Neural progenitor cell (in vitro differentiated cells): Measurements from ENCODE around the gene GSTA4. TPM values are rescaled to one million over a fixed set of nuclear protein-coding genes. Genes with fewer than 3 reads are reported as not detected.

Source experiments
- DNase-seq: peaks from one replicate; pipeline ENCODE4 v3.0.0-alpha.2; 2016; ENCODE audit warnings: low spot score
- H2AFZ ChIP-seq: fragments of 200-600 bp; sonication (generic); replicated peaks from 2 replicates; pipeline ENCODE4 v1.6.1; 2016; ENCODE audit warnings: antibody characterized with exemption
- H3F3A ChIP-seq: fragments of 200-600 bp; sonication (generic); 2 replicates; pipeline ENCODE4 v1.6.1; 2016; ENCODE audit warnings: antibody characterized with exemption, low read depth
- H3K27ac ChIP-seq: fragments of 200-600 bp; sonication (generic); 2 replicates; pipeline ENCODE4 v1.5.1; 2016; ENCODE audit warnings: mild to moderate bottlenecking
- H3K27me3 ChIP-seq: fragments of 200-600 bp; sonication (generic); 2 replicates; pipeline ENCODE4 v1.6.1; 2016; ENCODE audit warnings: mild to moderate bottlenecking, moderate library complexity
- H3K36me3 ChIP-seq: fragments of 200-600 bp; sonication (generic); 2 replicates; pipeline ENCODE4 v1.5.1; 2016
- H3K4me1 ChIP-seq: fragments of 200-600 bp; sonication (generic); 2 replicates; pipeline ENCODE4 v1.6.1; 2016; ENCODE audit warnings: mixed run types
- H3K4me2 ChIP-seq: fragments of 200-600 bp; sonication (generic); 2 replicates; pipeline ENCODE4 v1.6.1; 2016
- H3K4me3 ChIP-seq: fragments of 200-600 bp; sonication (generic); 2 replicates; pipeline ENCODE4 v1.5.1; 2016
- H3K79me2 ChIP-seq: fragments of 200-600 bp; sonication (generic); 2 replicates; pipeline ENCODE4 v1.6.1; 2016; ENCODE audit warnings: low read depth
- H3K9ac ChIP-seq: fragments of 200-600 bp; sonication (generic); 2 replicates; pipeline ENCODE4 v1.6.1; 2016
- H3K9me3 ChIP-seq: fragments of 200-600 bp; sonication (generic); 2 replicates; pipeline ENCODE4 v1.5.1; 2016; ENCODE audit warnings: low read depth
- H4K20me1 ChIP-seq: fragments of 200-600 bp; sonication (generic); 2 replicates; pipeline ENCODE4 v1.6.1; 2016; ENCODE audit warnings: low read depth
- H3K27ac Mint-ChIP-seq: 3 replicates; pipeline ENCODE4 v1.8.0; 2021; ENCODE audit warnings: mixed read lengths
- H3K27me3 Mint-ChIP-seq: 2 replicates; pipeline ENCODE4 v1.8.0; 2022; ENCODE audit warnings: low read depth, mild to moderate bottlenecking, inconsistent platforms, moderate library complexity, mixed read lengths; ENCODE audit not compliant: insufficient read depth
- H3K36me3 Mint-ChIP-seq: 3 replicates; pipeline ENCODE4 v1.8.0; 2021; ENCODE audit warnings: mixed read lengths
- H3K4me1 Mint-ChIP-seq: 3 replicates; pipeline ENCODE4 v1.8.0; 2021; ENCODE audit warnings: mixed read lengths
- H3K4me3 Mint-ChIP-seq: 3 replicates; pipeline ENCODE4 v1.8.0; 2021; ENCODE audit warnings: mild to moderate bottlenecking, moderate library complexity, mixed read lengths
- H3K9me3 Mint-ChIP-seq: 3 replicates; pipeline ENCODE4 v1.8.0; 2020; ENCODE audit warnings: mixed read lengths
- CTCF ChIP-seq: fragments of 200-600 bp; sonication (generic); IDR thresholded peaks from 2 replicates; pipeline ENCODE4 v1.5.1; 2017; ENCODE audit warnings: antibody characterized with exemption, mild to moderate bottlenecking
- EZH2 ChIP-seq: fragments of 200-600 bp; sonication (generic); IDR thresholded peaks from 2 replicates; pipeline ENCODE4 v1.6.1; 2017; ENCODE audit warnings: antibody characterized with exemption, mild to moderate bottlenecking, moderate library complexity
- EZH2phosphoT487 ChIP-seq: fragments of 200-600 bp; sonication (generic); IDR thresholded peaks from 2 replicates; pipeline ENCODE4 v1.6.1; 2017; ENCODE audit warnings: antibody characterized with exemption
- total RNA-seq: library from RNA; depleted of rRNA; stranded (reverse); fragments of >200 nt; gene quantifications from 2 replicates; pipeline ENCODE4 v1.2.3, GENCODE V29; 2015; ENCODE audit warnings: low replicate concordance

The GSTA4 gene
- total RNA-seq, 1 donor from 2014 or later = 113 TPM

- H3K36me3 ChIP-seq = peaks cover 6% of the 10 kb centered on the region
- Mint-ChIP-seq H3K9me3 (no peaks in the 10 kb centered on the region), H3K36me3 (peaks cover 20% of the 10 kb centered on the region), H3K27me3 (no peaks in the 10 kb centered on the region), H3K4me1 (no peaks in the 10 kb centered on the region), H3K27ac (no peak overlapping the region), H3K4me3 (no peak overlapping the region)
- no peak overlapping the region for H3K4me3 ChIP-seq
- H3K27ac ChIP-seq = no peak overlapping the region
- DNase-seq = no peak
- TF ChIP-seq CTCF (no peak), EZH2phosphoT487 (no peak), EZH2 (no peak)
- H3K4me2 ChIP-seq = no peak overlapping the region
- no peaks in the 10 kb centered on the region for H3K4me1 ChIP-seq
- no peaks in the 10 kb centered on the region for H3K9me3 ChIP-seq
- H3K79me2 ChIP-seq = no peaks in the 10 kb centered on the region
- H3K9ac ChIP-seq = no peak overlapping the region
- H4K20me1 ChIP-seq = no peaks in the 10 kb centered on the region
- H3K27me3 ChIP-seq = no peaks in the 10 kb centered on the region
- H2AFZ ChIP-seq = no peak overlapping the region
- H3F3A ChIP-seq = no peaks in the 10 kb centered on the region
Measured at GRCh38 chr6:53020005-53020744, 25.1 kb upstream of the GSTA4 start.

DNA sequence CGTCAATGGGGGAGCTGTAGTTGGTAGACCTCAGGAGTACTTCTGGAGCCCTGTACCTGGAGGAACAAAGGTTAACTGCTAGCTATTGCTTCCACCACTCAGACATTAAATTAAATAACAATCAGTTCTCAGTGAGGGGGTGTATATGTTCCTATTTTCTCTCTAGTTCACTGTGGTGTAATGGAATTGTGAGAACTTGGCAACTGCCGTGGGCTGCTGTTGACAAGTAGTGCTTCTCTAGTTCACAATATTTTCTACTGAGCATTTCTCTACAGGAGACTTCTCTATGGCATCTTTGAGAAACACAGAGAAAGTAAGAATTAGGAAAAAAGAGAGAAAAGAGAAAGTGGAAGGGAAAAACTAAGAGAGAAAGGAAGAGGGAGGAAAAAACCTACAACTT is 23.4 kb upstream of the GSTA4 start:
- Histone ChIP-seq H3K27ac (no peak overlapping the region), H3K4me3 (no peak overlapping the region), H3K9me3 (no peaks in the 10 kb centered on the region), H3K27me3 (no peaks in the 10 kb centered on the region), H3K4me1 (no peaks in the 10 kb centered on the region), H3K9ac (no peak overlapping the region), H3K36me3 (peaks cover 6% of the 10 kb centered on the region), H3K4me2 (no peak overlapping the region), H2AFZ (no peak overlapping the region), H3F3A (no peaks in the 10 kb centered on the region), H4K20me1 (no peaks in the 10 kb centered on the region), H3K79me2 (no peaks in the 10 kb centered on the region)
- Mint-ChIP-seq H3K4me1 (no peaks in the 10 kb centered on the region), H3K4me3 (no peak overlapping the region), H3K9me3 (no peaks in the 10 kb centered on the region), H3K27ac (no peak overlapping the region), H3K36me3 (peaks cover 22% of the 10 kb centered on the region), H3K27me3 (no peaks in the 10 kb centered on the region)
- DNase-seq = no peak
- TF ChIP-seq EZH2 = no peak
- TF ChIP-seq CTCF = no peak
- TF ChIP-seq EZH2phosphoT487 = no peak

DNA sequence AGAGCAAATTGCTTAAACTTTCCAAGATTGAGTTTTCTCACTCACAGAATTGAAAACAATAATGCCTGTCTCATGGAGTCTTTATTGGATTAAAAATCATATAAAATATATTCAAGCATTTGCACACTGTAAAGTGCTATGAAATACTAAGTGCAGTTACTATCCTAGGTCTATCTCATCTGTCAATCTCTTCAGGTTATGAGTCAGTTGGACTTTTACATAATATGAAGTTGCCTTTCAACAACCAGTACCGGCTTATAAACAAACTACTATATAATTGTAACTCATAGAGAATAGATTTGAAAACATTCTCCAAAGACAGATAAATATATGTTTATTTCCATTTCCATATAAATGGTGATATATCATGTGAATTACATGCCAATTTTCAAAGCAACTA is 20.4 kb upstream of the GSTA4 start:
- Histone ChIP-seq H3K4me1 (no peaks in the 10 kb centered on the region), H3K9ac (no peak overlapping the region), H3K9me3 (no peaks in the 10 kb centered on the region), H2AFZ (no peak overlapping the region), H3K79me2 (no peaks in the 10 kb centered on the region), H3K27me3 (no peaks in the 10 kb centered on the region), H4K20me1 (no peaks in the 10 kb centered on the region), H3K36me3 (peaks cover 11% of the 10 kb centered on the region), H3K4me2 (no peak overlapping the region), H3K27ac (no peak overlapping the region), H3K4me3 (no peak overlapping the region), H3F3A (no peaks in the 10 kb centered on the region)
- peaks cover 27% of the 10 kb centered on the region for H3K36me3 Mint-ChIP-seq
- no peaks in the 10 kb centered on the region for H3K9me3 Mint-ChIP-seq
- no peak for DNase-seq
- no peaks in the 10 kb centered on the region for H3K27me3 Mint-ChIP-seq
- no peaks in the 10 kb centered on the region for H3K4me1 Mint-ChIP-seq
- no peak overlapping the region for H3K27ac Mint-ChIP-seq
- no peak for TF ChIP-seq EZH2
- TF ChIP-seq EZH2phosphoT487 = no peak
- TF ChIP-seq CTCF = no peak
- H3K4me3 Mint-ChIP-seq = no peak overlapping the region
